ENCODE measurements around the gene MEF2B.
A peak's percentile ranks its signal among the peaks of the same experiment; 100 is the strongest.
"Not testable (repeated sequence)": the region's sequence is repeated elsewhere in the genome, so short reads cannot be mapped to it uniquely, and the experiment has no call there.

The MEF2B gene

GRCh38 chr19:19103167-19103566 lies 66.9 kb downstream of the MEF2B start:
- H3K27ac ChIP-seq (ENCODE audit: low read depth, low read length) = no peak overlapping the region

GRCh38 chr19:19102566-19102965 lies 67.5 kb downstream of the MEF2B start:
- H3K9me3 ChIP-seq (ENCODE audit: control insufficient read depth in 1 of 2, low read length in 2 of 2); H3K36me3 ChIP-seq (ENCODE audit: control insufficient read depth in 1 of 2, insufficient read depth in 2 of 2, low read length in 2 of 2); H3K27ac ChIP-seq (ENCODE audit: low read depth, low read length); H3K4me3 ChIP-seq (ENCODE audit: low read depth in 1 of 2, low read length in 2 of 2); H3K9ac ChIP-seq (ENCODE audit: low read depth in 1 of 2, low read length in 2 of 2); H3K27me3 ChIP-seq (ENCODE audit: control insufficient read depth in 1 of 2, insufficient read depth in 2 of 2, low read length in 2 of 2): not testable (repeated sequence)
- peaks cover 12 to 25% of the 10 kb centered on the region in 2 donors for H3K4me1 ChIP-seq (ENCODE audit: control insufficient read depth in 1 of 2, insufficient read depth in 2 of 2, low read length in 2 of 2)

More at GRCh38 chr19:19103167-19103566, 66.9 kb downstream of the MEF2B start:
- H3K4me3 ChIP-seq (ENCODE audit: low read depth in 1 of 2, low read length in 2 of 2) = no peak overlapping the region
- H3K9me3 ChIP-seq (ENCODE audit: control insufficient read depth in 1 of 2, low read length in 2 of 2) = no peaks in the 10 kb centered on the region
- H3K4me1 ChIP-seq (ENCODE audit: control insufficient read depth in 1 of 2, insufficient read depth in 2 of 2, low read length in 2 of 2) = peaks cover 8 to 25% of the 10 kb centered on the region in 2 donors
- H3K9ac ChIP-seq (ENCODE audit: low read depth in 1 of 2, low read length in 2 of 2) = no peak overlapping the region
- peaks cover 0 to 8% of the 10 kb centered on the region in 2 donors for H3K36me3 ChIP-seq (ENCODE audit: control insufficient read depth in 1 of 2, insufficient read depth in 2 of 2, low read length in 2 of 2)
- H3K27me3 ChIP-seq (ENCODE audit: control insufficient read depth in 1 of 2, insufficient read depth in 2 of 2, low read length in 2 of 2) = no peaks in the 10 kb centered on the region

- H3K4me1 ChIP-seq (ENCODE audit: control insufficient read depth in 1 of 2, insufficient read depth in 2 of 2, low read length in 2 of 2) = peaks cover 20 to 30% of the 10 kb centered on the region in 2 donors
- H3K4me3 ChIP-seq (ENCODE audit: low read depth in 1 of 2, low read length in 2 of 2) = no peak overlapping the region
- H3K9me3 ChIP-seq (ENCODE audit: control insufficient read depth in 1 of 2, low read length in 2 of 2) = no peaks in the 10 kb centered on the region
- H3K36me3 ChIP-seq (ENCODE audit: control insufficient read depth in 1 of 2, insufficient read depth in 2 of 2, low read length in 2 of 2) = peaks cover 0 to 8% of the 10 kb centered on the region in 2 donors
- H3K9ac ChIP-seq (ENCODE audit: low read depth in 1 of 2, low read length in 2 of 2) = no peak overlapping the region
- no peak overlapping the region for H3K27ac ChIP-seq (ENCODE audit: low read depth, low read length)
- H3K27me3 ChIP-seq (ENCODE audit: control insufficient read depth in 1 of 2, insufficient read depth in 2 of 2, low read length in 2 of 2) = no peaks in the 10 kb centered on the region
Observed at GRCh38 chr19:19101540-19101939, 68.5 kb downstream of the MEF2B start.

GRCh38 chr19:19098703-19099632 lies 71.1 kb downstream of the MEF2B start:
- peak overlapping the region; percentile 30 for H3K27ac ChIP-seq (ENCODE audit: low read depth, low read length)
- H3K9me3 ChIP-seq (ENCODE audit: control insufficient read depth in 1 of 2, low read length in 2 of 2) = no peaks in the 10 kb centered on the region
- peaks cover 0 to 8% of the 10 kb centered on the region in 2 donors for H3K36me3 ChIP-seq (ENCODE audit: control insufficient read depth in 1 of 2, insufficient read depth in 2 of 2, low read length in 2 of 2)
- no peak overlapping the region for H3K9ac ChIP-seq (ENCODE audit: low read depth in 1 of 2, low read length in 2 of 2)
- no peaks in the 10 kb centered on the region for H3K27me3 ChIP-seq (ENCODE audit: control insufficient read depth in 1 of 2, insufficient read depth in 2 of 2, low read length in 2 of 2)
- H3K4me1 ChIP-seq (ENCODE audit: control insufficient read depth in 1 of 2, insufficient read depth in 2 of 2, low read length in 2 of 2) = peaks cover 17 to 20% of the 10 kb centered on the region in 2 donors
- H3K4me3 ChIP-seq (ENCODE audit: low read depth in 1 of 2, low read length in 2 of 2) = no peak overlapping the region

GRCh38 chr19:19098084-19098702 lies 71.9 kb downstream of the MEF2B start:
- Histone ChIP-seq H3K9ac (ENCODE audit: low read depth in 1 of 2, low read length in 2 of 2) (no peak overlapping the region), H3K36me3 (ENCODE audit: control insufficient read depth in 1 of 2, insufficient read depth in 2 of 2, low read length in 2 of 2) (peaks cover 0 to 8% of the 10 kb centered on the region in 2 donors), H3K4me1 (ENCODE audit: control insufficient read depth in 1 of 2, insufficient read depth in 2 of 2, low read length in 2 of 2) (peaks cover 17 to 20% of the 10 kb centered on the region in 2 donors), H3K4me3 (ENCODE audit: low read depth in 1 of 2, low read length in 2 of 2) (no peak overlapping the region), H3K27ac (ENCODE audit: low read depth, low read length) (no peak overlapping the region), H3K9me3 (ENCODE audit: control insufficient read depth in 1 of 2, low read length in 2 of 2) (no peaks in the 10 kb centered on the region), H3K27me3 (ENCODE audit: control insufficient read depth in 1 of 2, insufficient read depth in 2 of 2, low read length in 2 of 2) (no peaks in the 10 kb centered on the region)

GRCh38 chr19:19096641-19097627 lies 73.1 kb downstream of the MEF2B start:
- Histone ChIP-seq H3K4me3 (ENCODE audit: low read depth in 1 of 2, low read length in 2 of 2) (no peak overlapping the region), H3K9me3 (ENCODE audit: control insufficient read depth in 1 of 2, low read length in 2 of 2) (no peaks in the 10 kb centered on the region), H3K4me1 (ENCODE audit: control insufficient read depth in 1 of 2, insufficient read depth in 2 of 2, low read length in 2 of 2) (peaks cover 17 to 20% of the 10 kb centered on the region in 2 donors), H3K27me3 (ENCODE audit: control insufficient read depth in 1 of 2, insufficient read depth in 2 of 2, low read length in 2 of 2) (no peaks in the 10 kb centered on the region), H3K36me3 (ENCODE audit: control insufficient read depth in 1 of 2, insufficient read depth in 2 of 2, low read length in 2 of 2) (peaks cover 0 to 8% of the 10 kb centered on the region in 2 donors), H3K27ac (ENCODE audit: low read depth, low read length) (no peak overlapping the region), H3K9ac (ENCODE audit: low read depth in 1 of 2, low read length in 2 of 2) (no peak overlapping the region)

- H3K9ac ChIP-seq (ENCODE audit: low read depth in 1 of 2, low read length in 2 of 2) = no peak overlapping the region
- no peak overlapping the region for H3K4me3 ChIP-seq (ENCODE audit: low read depth in 1 of 2, low read length in 2 of 2)
- peaks cover 17 to 20% of the 10 kb centered on the region in 2 donors for H3K4me1 ChIP-seq (ENCODE audit: control insufficient read depth in 1 of 2, insufficient read depth in 2 of 2, low read length in 2 of 2)
- H3K27me3 ChIP-seq (ENCODE audit: control insufficient read depth in 1 of 2, insufficient read depth in 2 of 2, low read length in 2 of 2) = no peaks in the 10 kb centered on the region
- H3K36me3 ChIP-seq (ENCODE audit: control insufficient read depth in 1 of 2, insufficient read depth in 2 of 2, low read length in 2 of 2) = peaks cover 0 to 3% of the 10 kb centered on the region in 2 donors
- H3K9me3 ChIP-seq (ENCODE audit: control insufficient read depth in 1 of 2, low read length in 2 of 2) = no peaks in the 10 kb centered on the region
- H3K27ac ChIP-seq (ENCODE audit: low read depth, low read length) = no peak overlapping the region
Observed at GRCh38 chr19:19095691-19096090, 74.4 kb downstream of the MEF2B start.

Measured in duodenal mucosa (tissue), 2 donors.